HepG2 (cell line): ENCODE measurements around the gene BPIFB4. TPM values are rescaled to one million over a fixed set of nuclear protein-coding genes. Genes with fewer than 3 reads are reported as not detected.

ENCODE experiments used
- EP300 ChIP-seq, 3 experiments: sonication (generic) in 1 of 3; formaldehyde crosslinking in 1 of 3; IDR thresholded peaks; 2 replicates each; pipeline versions ENCODE4 v1.5.1 to v1.6.1; 2011 to 2020; ENCODE audit warnings: low read depth in 2 of 3, low read length in 2 of 3, borderline replicate concordance in 1 of 3, improper control_type of control experiment in 1 of 3, mild to moderate bottlenecking in 1 of 3, missing genetic modification reagents in 1 of 3, moderate library complexity in 1 of 3
- HOXD1 ChIP-seq: sonication (generic); formaldehyde crosslinking; IDR thresholded peaks from 2 replicates; pipeline ENCODE4 v1.5.0; 2020; ENCODE audit warnings: missing genetic modification reagents
- MBNL3 ChIP-seq: fragments of 250-450 bp; sonication (Bioruptor Pico); conservative IDR thresholded peaks from 2 replicates; pipeline ENCODE4 v1.8.0; 2022; ENCODE audit warnings: mild to moderate bottlenecking, inconsistent platforms
- NR2F2 ChIP-seq: IDR thresholded peaks from 2 replicates; pipeline ENCODE4 v1.6.1; 2012; ENCODE audit warnings: low read depth, inconsistent platforms, borderline replicate concordance
- RNF2 ChIP-seq: fragments of 450-650 bp; conservative IDR thresholded peaks from 2 replicates; pipeline ENCODE4 v1.6.1; 2016; ENCODE audit warnings: low read depth
- SCMH1 ChIP-seq: sonication (generic); formaldehyde crosslinking; IDR thresholded peaks from 2 replicates; pipeline ENCODE4 v1.9.0; 2021; ENCODE audit warnings: missing genetic modification reagents, mild to moderate bottlenecking, borderline replicate concordance
- ZBTB7B ChIP-seq: sonication (generic); formaldehyde crosslinking; IDR thresholded peaks from 2 replicates; pipeline ENCODE4 v1.4.0; 2020; ENCODE audit warnings: missing genetic modification reagents
- polyA plus RNA-seq, 8 experiments: library from polyadenylated mRNA; depleted of rRNA in 3 of 8; stranded (reverse) in 7 of 8; unstranded in 1 of 8; fragments of >200 nt; fragmentation: Illumina TruSeq in 4 of 8; extraction: Trizol in 4 of 8; gene quantifications; 2 replicates each; pipeline versions ENCODE4 v1.2.1 to v1.2.3, GENCODE V29; 2011 to 2016; ENCODE audit warnings: low read depth in 4 of 8, missing spikeins in 1 of 8, mixed read lengths in 1 of 8; ENCODE audit not compliant: insufficient read depth in 1 of 8
- total RNA-seq, 5 experiments: library from RNA; depleted of rRNA; stranded (reverse); fragments of >200 nt; fragmentation: Illumina TruSeq; extraction: Trizol; gene quantifications; 2 replicates each; pipeline ENCODE4 v1.2.3, GENCODE V29; 2016; ENCODE audit warnings: low read depth in 1 of 5
- TF ChIP-seq, protein P1 (sequence below): sonication (generic); formaldehyde crosslinking; IDR thresholded peaks from 2 replicates; pipeline ENCODE4 v1.4.0; 2020; ENCODE audit warnings: missing genetic modification reagents
- TF ChIP-seq, protein P2 (sequence below): sonication (generic); formaldehyde crosslinking; IDR thresholded peaks from 2 replicates; pipeline ENCODE4 v1.8.0; 2023; ENCODE audit warnings: mild to moderate bottlenecking, missing genetic modification reagents
- TF ChIP-seq, protein P3 (sequence below): sonication (generic); formaldehyde crosslinking; IDR thresholded peaks from 2 replicates; pipeline ENCODE4 v1.5.0; 2020; ENCODE audit warnings: missing genetic modification reagents
- TF ChIP-seq, protein P4 (sequence below): IDR thresholded peaks from 2 replicates; pipeline ENCODE4 v1.6.1; 2016; ENCODE audit warnings: low read depth
- TF ChIP-seq, protein P5 (sequence below): sonication (generic); formaldehyde crosslinking; IDR thresholded peaks from 2 replicates; pipeline ENCODE4 v1.5.1; 2020; ENCODE audit warnings: mild to moderate bottlenecking, missing genetic modification reagents
- TF ChIP-seq, protein P6 (sequence below), 2 experiments: sonication (generic) in 1 of 2; formaldehyde crosslinking in 1 of 2; IDR thresholded peaks; 2 replicates each; pipeline versions ENCODE4 v1.4.0 to v1.6.1; 2018 to 2020; ENCODE audit warnings: missing genetic modification reagents in 2 of 2, borderline replicate concordance in 1 of 2, low read depth in 1 of 2, mild to moderate bottlenecking in 1 of 2, missing biosample characterization in 1 of 2
- TF ChIP-seq, protein P7 (sequence below), 2 experiments: fragments of 450-650 bp in 1 of 2; sonication (generic) in 1 of 2; formaldehyde crosslinking; IDR thresholded peaks; 2 replicates each; pipeline versions ENCODE4 v1.5.0 to v1.8.0; 2020 to 2022; ENCODE audit warnings: mild to moderate bottlenecking in 1 of 2, missing genetic modification reagents in 1 of 2

BPIFB4 gene
- total and polyA plus RNA-seq, 2 of the 13 experiments (the other 11 are each of a cell fraction or from before 2014, with no cell fraction given), result 0.09 TPM; not detected in 1

DNA sequence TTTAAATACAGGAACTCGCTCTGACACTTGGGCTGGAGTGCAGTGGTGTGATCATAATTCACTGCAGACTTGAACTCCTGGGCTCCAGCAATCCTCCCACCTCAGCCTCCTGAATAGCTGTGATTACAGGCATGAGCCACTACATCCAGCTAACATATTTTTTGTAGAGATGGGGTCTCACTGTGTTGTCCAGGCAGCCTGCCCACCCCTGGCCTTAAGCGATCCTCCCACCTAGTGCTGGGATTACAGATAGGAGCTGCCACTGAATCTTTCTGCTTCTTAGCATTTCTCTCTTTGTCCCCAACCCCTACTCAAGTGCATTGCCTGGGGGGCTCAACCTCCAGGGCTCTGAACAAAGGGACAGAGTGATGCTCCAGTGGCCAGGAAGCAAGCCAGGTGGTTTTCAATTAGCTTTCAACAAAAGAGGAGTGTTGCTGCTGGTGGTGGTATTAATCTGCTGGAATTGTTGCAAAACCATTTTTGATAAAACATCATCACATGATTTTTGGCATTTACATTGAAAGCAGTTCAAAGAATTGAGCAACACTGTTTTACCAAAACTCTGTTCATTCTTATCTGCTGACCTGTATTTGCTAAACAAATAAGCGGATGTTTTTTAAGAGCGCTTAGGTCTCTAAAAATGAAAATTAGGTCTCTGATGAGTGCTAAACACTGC, 48.1 kb downstream of the BPIFB4 start (continued):
- TF ChIP-seq EP300 (IDR thresholded peaks at IDR 0.05; ENCODE audit: low read depth in 2 of 2, low read length in 2 of 2) (peak in 1 of 2 experiments; percentile 70; a peak in 2 of 4 replicates), EP300 (CRISPR knock-in tag; IDR thresholded peaks at IDR 0.05; ENCODE audit: borderline replicate concordance) (peak; percentile 27; the same call in 1 of the 2 replicates), MBNL3 (no peak), ZBTB7B (CRISPR knock-in tag) (no peak; the same call in 1 of the 2 replicates), HOXD1 (no peak), SCMH1 (CRISPR knock-in tag) (no peak), RNF2 (no peak), NR2F2 (no peak)
- TF ChIP-seq, protein P1, sequence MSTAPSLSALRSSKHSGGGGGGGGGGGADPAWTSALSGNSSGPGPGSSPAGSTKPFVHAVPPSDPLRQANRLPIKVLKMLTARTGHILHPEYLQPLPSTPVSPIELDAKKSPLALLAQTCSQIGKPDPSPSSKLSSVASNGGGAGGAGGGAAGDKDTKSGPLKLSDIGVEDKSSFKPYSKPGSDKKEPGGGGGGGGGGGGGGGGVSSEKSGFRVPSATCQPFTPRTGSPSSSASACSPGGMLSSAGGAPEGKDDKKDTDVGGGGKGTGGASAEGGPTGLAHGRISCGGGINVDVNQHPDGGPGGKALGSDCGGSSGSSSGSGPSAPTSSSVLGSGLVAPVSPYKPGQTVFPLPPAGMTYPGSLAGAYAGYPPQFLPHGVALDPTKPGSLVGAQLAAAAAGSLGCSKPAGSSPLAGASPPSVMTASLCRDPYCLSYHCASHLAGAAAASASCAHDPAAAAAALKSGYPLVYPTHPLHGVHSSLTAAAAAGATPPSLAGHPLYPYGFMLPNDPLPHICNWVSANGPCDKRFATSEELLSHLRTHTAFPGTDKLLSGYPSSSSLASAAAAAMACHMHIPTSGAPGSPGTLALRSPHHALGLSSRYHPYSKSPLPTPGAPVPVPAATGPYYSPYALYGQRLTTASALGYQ (CRISPR knock-in tag), result no peak
- TF ChIP-seq, protein P2, sequence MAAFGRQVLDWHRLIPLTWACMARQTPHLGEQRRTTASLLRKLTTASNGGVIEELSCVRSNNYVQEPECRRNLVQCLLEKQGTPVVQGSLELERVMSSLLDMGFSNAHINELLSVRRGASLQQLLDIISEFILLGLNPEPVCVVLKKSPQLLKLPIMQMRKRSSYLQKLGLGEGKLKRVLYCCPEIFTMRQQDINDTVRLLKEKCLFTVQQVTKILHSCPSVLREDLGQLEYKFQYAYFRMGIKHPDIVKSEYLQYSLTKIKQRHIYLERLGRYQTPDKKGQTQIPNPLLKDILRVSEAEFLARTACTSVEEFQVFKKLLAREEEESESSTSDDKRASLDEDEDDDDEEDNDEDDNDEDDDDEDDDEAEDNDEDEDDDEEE, result no peak
- TF ChIP-seq, protein P3, sequence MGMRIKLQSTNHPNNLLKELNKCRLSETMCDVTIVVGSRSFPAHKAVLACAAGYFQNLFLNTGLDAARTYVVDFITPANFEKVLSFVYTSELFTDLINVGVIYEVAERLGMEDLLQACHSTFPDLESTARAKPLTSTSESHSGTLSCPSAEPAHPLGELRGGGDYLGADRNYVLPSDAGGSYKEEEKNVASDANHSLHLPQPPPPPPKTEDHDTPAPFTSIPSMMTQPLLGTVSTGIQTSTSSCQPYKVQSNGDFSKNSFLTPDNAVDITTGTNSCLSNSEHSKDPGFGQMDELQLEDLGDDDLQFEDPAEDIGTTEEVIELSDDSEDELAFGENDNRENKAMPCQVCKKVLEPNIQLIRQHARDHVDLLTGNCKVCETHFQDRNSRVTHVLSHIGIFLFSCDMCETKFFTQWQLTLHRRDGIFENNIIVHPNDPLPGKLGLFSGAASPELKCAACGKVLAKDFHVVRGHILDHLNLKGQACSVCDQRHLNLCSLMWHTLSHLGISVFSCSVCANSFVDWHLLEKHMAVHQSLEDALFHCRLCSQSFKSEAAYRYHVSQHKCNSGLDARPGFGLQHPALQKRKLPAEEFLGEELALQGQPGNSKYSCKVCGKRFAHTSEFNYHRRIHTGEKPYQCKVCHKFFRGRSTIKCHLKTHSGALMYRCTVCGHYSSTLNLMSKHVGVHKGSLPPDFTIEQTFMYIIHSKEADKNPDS (CRISPR knock-in tag), result no peak
- TF ChIP-seq, protein P4, sequence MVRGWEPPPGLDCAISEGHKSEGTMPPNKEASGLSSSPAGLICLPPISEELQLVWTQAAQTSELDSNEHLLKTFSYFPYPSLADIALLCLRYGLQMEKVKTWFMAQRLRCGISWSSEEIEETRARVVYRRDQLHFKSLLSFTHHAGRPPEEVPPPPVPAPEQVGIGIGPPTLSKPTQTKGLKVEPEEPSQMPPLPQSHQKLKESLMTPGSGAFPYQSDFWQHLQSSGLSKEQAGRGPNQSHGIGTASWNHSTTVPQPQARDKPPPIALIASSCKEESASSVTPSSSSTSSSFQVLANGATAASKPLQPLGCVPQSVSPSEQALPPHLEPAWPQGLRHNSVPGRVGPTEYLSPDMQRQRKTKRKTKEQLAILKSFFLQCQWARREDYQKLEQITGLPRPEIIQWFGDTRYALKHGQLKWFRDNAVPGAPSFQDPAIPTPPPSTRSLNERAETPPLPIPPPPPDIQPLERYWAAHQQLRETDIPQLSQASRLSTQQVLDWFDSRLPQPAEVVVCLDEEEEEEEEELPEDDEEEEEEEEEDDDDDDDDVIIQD, result no peak
- TF ChIP-seq, protein P5, sequence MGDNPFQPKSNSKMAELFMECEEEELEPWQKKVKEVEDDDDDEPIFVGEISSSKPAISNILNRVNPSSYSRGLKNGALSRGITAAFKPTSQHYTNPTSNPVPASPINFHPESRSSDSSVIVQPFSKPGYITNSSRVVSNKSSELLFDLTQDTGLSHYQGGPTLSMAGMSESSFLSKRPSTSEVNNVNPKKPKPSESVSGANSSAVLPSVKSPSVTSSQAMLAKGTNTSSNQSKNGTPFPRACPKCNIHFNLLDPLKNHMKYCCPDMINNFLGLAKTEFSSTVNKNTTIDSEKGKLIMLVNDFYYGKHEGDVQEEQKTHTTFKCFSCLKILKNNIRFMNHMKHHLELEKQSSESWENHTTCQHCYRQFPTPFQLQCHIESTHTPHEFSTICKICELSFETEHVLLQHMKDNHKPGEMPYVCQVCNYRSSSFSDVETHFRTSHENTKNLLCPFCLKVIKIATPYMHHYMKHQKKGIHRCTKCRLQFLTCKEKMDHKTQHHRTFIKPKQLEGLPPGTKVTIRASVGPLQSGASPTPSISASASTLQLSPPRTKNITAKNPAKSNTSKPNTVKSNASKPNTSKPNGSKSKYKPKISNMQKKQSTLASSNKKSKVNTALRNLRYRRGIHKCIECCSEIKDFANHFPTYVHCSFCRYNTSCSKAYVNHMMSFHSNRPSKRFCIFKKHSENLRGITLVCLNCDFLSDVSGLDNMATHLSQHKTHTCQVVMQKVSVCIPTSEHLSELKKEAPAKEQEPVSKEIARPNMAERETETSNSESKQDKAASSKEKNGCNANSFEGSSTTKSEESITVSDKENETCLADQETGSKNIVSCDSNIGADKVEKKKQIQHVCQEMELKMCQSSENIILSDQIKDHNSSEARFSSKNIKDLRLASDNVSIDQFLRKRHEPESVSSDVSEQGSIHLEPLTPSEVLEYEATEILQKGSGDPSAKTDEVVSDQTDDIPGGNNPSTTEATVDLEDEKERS (CRISPR knock-in tag), result no peak
- TF ChIP-seq, protein P6, sequence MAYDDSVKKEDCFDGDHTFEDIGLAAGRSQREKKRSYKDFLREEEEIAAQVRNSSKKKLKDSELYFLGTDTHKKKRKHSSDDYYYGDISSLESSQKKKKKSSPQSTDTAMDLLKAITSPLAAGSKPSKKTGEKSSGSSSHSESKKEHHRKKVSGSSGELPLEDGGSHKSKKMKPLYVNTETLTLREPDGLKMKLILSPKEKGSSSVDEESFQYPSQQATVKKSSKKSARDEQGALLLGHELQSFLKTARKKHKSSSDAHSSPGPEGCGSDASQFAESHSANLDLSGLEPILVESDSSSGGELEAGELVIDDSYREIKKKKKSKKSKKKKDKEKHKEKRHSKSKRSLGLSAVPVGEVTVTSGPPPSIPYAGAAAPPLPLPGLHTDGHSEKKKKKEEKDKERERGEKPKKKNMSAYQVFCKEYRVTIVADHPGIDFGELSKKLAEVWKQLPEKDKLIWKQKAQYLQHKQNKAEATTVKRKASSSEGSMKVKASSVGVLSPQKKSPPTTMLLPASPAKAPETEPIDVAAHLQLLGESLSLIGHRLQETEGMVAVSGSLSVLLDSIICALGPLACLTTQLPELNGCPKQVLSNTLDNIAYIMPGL (CRISPR knock-in tag; IDR thresholded peaks at IDR 0.05; ENCODE audit: borderline replicate concordance in 1 of 2, low read depth in 1 of 2), result no peak
- TF ChIP-seq, protein P7, sequence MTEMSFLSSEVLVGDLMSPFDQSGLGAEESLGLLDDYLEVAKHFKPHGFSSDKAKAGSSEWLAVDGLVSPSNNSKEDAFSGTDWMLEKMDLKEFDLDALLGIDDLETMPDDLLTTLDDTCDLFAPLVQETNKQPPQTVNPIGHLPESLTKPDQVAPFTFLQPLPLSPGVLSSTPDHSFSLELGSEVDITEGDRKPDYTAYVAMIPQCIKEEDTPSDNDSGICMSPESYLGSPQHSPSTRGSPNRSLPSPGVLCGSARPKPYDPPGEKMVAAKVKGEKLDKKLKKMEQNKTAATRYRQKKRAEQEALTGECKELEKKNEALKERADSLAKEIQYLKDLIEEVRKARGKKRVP (CRISPR knock-in tag; IDR thresholded peaks at IDR 0.05), result peak in 1 of 2 experiments; percentile 72; a peak in 1 of 4 replicates
